Mammary epithelial cell (primary cell): ENCODE results near the gene STING1.

ENCODE experiments used
- EZH2 ChIP-seq: IDR thresholded peaks from 2 replicates; pipeline ENCODE4 v1.6.1; 2012; ENCODE audit warnings: low read length, inconsistent platforms, borderline replicate concordance
- TF ChIP-seq, protein P1 (sequence below), 2 donors: IDR thresholded peaks in 1 of 2; conservative IDR thresholded peaks in 1 of 2; 2 replicates each; pipeline ENCODE4 v1.5.1; 2011 to 2012; ENCODE audit warnings: inconsistent platforms in 2 of 2, low read length in 2 of 2, mild to moderate bottlenecking in 2 of 2, control low read depth in 1 of 2, low read depth in 1 of 2; ENCODE audit not compliant: insufficient read depth in 1 of 2; ENCODE audit errors: extremely low read depth in 1 of 2

DNA sequence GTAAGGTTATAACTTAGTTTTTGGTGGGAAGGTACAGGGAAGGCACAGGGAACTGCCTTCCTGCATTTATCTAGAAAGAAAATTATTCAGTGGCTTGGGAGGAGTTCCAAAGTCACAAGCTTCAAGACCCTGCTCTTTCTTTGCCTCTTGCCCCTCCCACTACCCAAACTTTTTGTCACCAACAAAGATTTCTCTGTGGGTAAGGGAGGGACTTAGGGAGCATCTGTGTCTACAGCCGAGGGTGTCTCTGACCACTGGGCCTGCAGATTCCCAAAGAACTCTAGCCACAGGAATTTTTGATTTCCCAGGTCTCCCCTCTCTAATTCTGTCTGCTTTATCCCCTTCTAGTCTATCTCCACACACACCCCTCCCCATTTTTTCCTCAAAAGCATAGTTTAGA lies 22.1 kb downstream of the STING1 start:
- TF ChIP-seq, protein P1, sequence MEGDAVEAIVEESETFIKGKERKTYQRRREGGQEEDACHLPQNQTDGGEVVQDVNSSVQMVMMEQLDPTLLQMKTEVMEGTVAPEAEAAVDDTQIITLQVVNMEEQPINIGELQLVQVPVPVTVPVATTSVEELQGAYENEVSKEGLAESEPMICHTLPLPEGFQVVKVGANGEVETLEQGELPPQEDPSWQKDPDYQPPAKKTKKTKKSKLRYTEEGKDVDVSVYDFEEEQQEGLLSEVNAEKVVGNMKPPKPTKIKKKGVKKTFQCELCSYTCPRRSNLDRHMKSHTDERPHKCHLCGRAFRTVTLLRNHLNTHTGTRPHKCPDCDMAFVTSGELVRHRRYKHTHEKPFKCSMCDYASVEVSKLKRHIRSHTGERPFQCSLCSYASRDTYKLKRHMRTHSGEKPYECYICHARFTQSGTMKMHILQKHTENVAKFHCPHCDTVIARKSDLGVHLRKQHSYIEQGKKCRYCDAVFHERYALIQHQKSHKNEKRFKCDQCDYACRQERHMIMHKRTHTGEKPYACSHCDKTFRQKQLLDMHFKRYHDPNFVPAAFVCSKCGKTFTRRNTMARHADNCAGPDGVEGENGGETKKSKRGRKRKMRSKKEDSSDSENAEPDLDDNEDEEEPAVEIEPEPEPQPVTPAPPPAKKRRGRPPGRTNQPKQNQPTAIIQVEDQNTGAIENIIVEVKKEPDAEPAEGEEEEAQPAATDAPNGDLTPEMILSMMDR (conservative IDR thresholded peaks at IDR 0.05 in 1 of 2, IDR thresholded peaks at IDR 0.05 in 1 of 2; ENCODE audit: extremely low read depth in 1 of 2, insufficient read depth in 1 of 2, low read depth in 1 of 2, low read length in 2 of 2), result no peak
- TF ChIP-seq EZH2, result no peak
